Pons (tissue), 1 donor: ENCODE measurements around the gene ZDHHC7.
A peak's percentile ranks its signal among the peaks of the same experiment; 100 is the strongest.

Source experiments
- DNase-seq: peaks from one replicate; pipeline ENCODE4 v3.0.0-alpha.2; 2016; ENCODE audit warnings: low spot score

The ZDHHC7 gene

DNA sequence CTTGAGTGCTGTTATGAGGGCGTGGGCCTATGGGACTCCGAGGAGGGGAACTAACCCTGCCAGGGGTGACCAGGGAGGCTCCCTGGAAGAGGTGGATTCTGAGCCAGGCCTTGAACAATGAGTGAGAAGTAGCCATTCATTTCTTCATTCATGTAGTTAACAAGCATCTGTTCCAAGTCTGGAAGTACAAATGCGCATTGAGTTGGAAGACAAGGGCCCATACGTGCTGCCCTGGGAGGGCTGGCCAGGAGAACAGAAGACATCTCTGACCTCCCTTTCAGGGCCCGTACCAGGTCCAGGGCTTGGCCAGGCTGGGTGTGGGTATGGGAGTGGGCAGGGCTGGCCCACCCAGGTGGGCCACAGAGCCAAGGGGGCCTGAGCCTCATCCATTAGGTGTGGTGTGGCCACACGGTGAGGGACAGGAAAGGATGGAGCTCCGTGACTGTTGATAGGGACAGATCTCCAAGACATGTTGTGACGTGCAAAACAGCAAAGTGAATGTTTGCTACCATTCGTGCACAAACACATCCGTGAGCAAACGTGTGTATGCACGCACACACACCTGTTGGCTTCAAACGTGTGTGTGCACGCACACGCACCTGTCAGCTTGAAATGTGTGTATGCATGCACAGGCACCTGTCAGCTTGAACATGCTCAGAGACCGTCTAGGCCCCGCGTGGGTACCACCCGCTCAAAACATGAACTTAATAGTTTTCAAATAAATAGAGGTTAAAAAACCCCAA is 46.8 kb downstream of the ZDHHC7 start:
- DNase-seq, result no peak

DNA sequence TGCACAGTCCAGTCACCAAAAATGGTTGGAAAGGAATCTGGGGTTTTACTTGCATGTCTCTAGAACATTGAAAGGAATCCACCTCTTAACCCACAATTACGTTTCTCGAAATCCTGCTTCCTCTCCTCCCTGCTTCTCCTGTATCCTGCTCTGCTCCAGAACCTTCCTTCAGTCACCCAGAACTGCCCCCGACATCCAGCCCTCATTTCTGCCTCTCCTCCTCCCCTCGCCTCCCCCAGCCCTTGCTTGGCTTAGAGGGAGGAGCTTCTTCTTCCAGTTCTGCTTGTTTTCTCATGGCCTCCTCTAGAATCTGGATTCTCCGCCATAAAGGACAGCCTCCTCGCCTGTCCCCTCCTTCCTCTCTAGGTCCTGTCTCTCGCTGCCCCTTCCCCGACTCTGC is 48.3 kb downstream of the ZDHHC7 start:
- no peak for DNase-seq

DNA sequence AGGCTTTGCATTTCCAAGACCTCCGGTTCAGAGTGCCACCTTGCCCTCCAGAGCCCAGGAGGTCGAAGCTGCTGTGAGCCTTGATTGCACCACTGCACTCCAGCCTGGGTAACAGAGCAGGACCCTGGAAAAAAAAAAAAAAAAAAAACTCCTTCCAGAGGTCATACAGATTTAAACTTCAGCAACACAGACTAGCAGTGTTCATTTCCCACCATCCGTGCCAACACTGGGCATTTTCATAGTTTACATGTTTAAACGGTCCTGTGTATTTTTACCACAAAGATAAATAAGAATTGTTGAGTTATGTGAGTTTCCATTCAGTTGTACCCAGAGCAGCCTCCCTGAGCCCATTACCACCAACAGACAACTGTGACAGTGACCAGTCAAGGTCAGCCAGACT is 50.4 kb downstream of the ZDHHC7 start:
- DNase-seq, result no peak

DNA sequence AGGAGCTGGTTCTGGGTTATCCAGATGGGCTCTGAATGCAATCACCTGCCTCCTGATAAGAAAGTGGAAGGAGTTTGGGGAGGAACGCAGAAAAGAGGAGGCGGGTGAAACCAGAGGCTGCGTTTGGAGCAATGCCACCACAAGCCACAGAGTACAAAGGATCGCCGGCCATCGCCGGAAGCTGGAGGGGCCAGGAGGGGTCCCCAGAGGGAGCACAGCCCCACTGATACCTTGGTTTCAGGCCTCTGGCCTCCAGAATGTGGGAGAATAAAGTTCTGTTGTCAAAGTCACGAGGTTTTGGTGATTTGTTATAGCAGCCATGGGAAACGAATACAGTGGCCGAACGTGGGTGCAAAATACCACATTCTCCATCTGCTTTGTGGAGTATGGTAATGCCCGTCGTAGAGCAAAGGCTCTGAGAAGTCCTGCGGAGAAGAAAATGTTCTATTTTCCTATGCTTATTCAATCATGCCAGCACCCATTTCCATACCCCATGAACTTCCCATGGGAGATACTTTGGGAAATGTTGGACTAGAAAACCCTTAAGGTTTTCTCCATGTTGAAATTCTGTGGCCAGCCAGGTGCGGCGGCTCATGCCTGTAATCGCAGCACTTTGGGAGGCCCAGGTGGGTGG is 51.4 kb downstream of the ZDHHC7 start:
- no peak for DNase-seq

DNA sequence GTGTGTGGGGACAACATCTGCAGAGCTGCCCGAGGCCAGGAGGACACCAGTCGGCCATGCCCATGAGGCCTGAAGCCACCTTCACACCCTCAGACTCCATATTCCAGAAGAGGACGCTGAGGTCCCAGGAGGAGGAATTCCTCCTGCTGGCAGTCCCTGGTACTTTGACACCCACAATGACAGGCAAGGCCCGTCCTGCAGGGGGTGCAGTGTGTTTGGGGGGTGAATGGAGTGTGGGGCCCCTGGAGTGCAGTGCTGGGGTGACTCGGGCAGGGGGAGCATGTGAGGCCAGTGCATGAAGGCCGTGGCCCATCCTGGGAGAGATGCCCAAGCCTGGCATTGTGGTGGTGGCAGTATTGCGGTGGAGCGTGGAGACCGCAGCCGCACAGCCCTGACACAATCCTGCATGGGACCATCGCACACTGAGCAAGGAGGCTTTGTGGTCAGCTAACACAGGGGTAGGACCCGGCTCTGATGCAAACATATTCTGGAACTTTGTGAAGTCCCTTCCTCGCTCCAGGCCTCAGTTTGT is 52.2 kb downstream of the ZDHHC7 start:
- no peak for DNase-seq

DNA sequence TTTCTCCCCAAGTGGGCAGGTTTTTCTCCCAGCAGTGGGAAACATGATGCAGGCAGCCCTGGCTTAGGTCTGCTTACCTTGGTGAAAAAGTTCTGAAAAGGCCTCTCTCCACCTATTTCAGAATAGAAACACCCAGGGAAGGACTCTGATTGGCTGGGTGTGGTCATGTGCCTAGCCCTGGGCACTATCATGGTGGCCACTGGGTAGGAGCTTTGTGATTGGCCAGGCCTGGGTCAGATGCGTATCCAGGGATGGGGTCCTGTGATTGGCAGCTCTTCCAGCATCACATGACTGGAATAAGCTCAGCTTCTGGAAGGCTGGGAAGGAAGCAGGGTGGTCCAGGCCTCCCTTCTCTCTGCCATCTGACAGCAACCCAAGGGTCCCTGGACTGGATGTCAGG is 53.5 kb downstream of the ZDHHC7 start:
- no peak for DNase-seq

DNA sequence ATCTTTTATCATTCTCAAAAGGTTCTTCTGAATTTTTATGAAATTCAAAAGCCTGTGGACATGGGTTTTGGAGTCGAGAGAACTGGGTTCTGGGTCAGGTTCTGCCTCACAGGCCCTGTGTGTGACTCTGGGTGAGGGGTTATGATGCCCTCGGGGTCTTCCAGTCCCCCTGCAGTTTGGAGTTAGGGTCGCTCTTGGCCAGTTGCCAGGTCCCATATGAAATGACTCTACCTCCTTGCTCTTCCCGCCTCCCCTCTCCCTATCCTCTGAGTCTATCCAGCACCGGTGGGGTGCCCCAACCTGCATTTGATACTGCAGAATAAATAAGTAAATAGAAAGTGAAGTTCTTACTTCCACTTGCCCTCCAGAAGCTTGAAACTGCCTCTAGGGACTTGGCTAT is 54.1 kb downstream of the ZDHHC7 start:
- DNase-seq, result no peak

DNA sequence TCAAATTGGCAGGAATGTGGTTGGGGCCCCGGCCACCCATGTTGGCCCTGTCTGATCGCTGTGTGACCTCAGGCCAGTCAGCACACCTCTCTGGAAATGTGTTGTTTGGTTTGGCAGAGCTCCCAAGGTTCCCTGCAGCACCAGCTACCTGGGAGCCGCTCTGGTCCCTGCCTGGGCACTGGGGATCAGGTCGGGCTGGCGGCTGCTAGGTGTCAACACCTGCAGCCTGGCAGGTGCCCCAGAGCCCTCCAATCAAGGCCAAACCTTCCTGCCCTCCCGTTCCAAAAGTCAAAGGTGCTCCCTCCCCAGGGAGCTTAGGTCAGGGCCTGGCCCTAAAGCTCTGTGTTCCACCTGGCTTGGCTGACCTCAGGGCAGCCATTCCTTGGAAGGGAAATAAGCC is 55.9 kb downstream of the ZDHHC7 start:
- DNase-seq, result no peak

DNA sequence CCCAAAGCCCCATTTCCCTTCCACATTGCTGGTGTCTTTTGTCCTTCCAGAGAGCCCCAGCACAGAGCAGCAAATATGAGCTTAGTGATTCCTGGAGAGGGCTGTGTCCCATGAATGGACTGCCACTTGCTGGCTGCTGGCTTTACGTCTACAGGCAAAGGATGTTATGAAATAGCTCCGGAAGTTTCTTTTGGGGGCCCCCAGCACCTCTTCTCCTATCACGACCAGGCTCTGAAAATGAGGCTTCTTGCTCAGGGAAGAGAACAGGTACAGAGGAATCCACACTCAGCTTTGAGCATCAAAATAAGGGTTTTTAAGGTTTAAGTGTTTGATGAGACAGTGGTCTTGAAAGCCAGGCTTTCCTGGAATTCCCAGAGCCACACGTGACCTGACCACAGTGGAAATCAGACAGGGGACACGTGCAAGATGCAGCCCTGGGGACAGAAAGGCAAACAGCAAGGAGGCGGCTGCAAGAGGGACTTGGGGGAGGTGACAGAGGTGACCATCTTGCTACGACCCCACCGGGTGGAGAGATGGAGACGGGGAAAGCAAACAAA is 58.1 kb downstream of the ZDHHC7 start:
- no peak for DNase-seq

DNA sequence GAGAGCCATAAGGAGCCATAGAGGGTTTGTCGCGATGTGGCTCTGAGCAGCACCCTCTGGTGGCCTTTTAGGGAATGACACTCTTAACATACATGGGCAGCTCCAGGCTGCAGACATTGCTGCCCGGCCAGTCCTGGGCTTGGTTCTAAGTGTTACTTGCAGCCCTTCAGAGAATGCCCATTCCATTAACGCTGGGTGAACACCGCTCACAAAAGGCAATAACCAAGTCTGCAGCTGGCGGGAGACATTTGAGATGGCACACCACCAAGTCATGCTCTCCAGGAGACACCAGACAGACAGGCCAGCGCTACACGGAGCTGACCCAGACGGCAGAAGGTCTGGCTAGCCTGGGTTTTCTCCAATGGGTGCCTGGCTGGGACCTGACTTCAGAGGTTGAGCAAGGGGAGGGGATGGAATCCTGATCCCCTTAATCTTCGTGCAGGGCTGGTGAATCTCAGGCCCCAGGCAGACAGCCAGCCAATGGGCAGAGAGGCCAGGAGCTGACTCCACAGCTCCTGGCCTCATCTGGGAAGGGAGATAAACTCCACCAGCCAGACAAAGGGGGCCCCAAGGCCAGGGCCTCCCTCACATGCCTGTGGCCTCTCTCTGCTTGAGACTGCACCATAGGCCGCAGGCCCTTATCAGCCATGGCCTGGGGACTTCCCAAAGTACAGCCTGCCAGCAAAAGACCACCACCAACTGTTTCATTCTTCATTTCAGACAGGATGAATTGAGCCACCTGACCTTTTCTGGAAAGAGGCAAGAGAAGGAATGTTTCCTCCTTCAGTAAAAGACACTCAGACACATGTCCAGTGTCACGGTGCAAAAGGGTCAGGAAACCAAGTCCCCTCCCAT is 58.8 kb downstream of the ZDHHC7 start:
- peak; percentile 81 for DNase-seq

DNA sequence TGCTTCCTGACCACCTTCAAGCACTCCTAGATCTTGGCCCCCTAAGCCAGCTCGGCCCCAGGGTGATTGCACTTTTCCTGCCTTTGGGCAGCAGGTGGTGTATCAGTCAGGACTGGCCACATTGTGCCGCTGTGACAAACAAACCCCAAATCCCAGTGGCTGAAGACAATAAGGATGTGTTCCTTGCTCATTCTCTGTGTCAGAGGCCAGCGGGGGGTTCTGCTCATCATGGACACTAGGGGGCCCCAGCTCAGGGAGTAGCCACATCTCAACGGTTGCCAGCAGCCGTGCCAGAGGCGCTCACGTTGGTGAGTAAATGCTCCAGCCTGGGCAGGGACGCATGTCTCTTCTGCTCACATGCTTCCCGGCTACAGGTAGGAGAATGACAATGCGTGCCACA is 60.4 kb downstream of the ZDHHC7 start:
- DNase-seq, result no peak

DNA sequence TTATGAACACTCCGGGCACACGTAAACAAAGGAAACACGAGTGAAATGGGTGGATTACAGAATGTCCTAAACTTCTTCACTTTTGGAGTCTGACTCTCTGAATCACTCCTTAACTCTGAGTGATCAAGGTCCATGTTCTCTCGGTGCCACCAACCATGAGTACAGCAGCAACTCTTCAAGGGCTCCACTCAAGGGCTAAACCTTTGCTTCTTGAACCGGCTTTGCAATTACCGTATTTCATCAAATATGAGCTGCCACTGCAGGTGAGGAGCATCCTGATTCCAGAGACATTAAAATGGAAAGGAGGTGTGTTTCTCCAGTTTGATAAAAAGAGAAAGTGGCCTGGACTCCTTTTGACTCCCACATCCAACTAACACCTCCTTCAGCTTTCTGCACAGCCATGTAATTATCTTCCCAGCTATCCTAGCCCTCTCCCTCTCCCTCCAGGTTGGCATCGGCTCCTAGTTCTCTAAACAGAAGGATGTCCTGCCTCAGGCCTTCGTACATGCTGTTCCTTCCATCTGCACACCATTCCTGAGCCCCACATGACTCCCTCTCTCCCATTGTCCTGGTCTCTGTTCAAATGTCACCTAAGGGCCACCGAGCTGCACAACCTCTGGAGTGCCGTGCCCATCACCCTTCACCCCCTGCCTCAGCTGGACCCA is 61.4 kb downstream of the ZDHHC7 start:
- no peak for DNase-seq

DNA sequence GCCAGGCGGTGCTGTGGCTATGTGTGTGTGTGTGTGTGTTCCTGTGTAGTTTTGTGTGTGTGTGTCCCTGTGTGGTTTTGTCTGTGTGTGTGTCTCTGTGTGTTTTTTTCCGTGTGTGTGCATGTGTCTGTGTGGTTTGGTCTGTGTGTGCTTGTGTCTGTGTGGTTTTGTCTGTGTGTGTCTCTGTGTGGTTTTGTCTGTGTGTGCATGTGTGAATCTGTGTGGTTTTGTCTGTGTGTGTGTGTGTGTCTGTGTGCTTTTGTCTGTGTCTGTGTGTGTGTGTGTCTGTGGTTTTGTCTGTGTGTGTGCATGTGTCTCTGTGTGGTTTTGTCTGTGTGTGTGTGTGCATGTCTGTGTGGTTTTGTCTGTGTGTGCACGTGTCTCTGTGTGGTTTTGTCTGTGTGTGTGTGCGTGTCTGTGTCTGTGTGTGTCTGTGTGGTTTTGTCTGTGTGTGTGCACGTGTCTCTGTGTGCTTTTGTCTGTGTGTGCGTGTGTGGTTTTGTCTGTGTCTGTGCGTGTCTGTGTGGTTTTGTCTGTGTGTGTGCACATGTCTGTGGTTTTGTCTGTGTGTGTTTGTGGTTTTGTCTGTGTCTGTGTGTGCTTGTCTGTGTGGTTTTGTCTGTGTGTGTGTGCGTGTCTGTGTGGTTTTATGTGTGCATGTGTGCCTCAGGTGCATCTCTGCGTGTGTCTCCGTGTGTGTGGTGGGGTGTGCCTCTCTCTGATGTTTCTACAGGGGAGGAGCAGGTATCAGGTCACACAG is 62.3 kb downstream of the ZDHHC7 start:
- DNase-seq, result no peak

DNA sequence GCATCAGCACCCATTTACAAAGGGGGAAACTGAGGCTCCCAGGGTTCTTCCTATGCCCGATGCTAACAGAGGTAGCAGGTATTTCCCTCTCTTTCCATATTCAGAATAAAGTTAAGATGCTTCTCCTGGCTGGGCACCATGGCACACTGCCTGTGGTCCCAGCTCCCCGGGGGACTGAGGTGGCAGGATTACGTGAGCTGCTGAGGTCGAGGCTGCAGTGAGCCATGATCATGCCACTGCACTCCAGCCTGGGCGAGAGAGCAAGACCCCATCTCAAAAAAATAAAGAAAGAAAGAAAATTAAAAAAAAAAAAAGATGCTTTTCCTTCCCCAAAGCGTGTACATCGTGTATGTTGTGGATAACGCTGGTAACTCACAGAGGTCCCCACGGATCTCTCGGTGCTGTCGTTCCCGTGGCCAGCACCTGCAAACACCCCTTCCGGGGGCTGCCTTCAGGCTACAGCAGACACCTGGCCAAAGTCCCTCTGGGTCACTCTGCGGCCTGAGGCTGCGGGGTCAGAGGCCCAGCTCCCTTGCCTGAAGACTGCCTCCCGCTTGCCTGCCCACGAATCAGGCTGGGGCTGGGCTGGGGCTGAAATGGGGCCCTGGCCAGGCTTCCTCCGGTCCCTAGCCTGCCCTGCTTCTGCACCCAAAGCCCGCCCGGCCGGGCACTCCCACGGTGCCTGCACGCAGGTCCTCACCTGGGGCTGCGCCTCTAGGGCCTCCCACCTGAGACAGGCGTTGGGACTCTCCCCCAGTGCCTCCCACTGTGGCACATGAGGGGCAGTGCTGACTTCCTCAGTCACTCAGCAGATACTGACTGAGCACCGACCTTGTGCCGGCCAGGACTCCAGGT is 63.1 kb downstream of the ZDHHC7 start:
- DNase-seq, result no peak

DNA sequence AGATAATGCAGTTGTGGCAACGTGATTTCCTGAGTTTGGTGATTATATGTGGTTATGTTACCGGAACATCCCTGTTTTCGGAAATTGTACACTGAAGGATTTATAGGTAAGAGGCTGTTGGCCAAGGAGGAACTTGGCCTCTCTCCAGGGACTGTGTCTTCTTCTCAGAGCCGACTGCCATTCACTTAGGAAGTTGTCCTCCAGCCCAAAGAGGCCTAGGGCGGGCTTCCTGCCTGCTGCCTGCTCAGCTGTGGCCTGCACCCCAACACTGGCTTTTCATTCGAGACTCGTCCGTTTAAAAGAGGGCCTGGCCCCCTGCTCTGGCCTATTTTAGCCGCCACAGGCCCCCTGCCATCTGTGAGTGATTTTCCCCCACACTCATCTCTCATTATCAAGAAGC is 64.3 kb downstream of the ZDHHC7 start:
- peak; percentile 46 for DNase-seq

DNA sequence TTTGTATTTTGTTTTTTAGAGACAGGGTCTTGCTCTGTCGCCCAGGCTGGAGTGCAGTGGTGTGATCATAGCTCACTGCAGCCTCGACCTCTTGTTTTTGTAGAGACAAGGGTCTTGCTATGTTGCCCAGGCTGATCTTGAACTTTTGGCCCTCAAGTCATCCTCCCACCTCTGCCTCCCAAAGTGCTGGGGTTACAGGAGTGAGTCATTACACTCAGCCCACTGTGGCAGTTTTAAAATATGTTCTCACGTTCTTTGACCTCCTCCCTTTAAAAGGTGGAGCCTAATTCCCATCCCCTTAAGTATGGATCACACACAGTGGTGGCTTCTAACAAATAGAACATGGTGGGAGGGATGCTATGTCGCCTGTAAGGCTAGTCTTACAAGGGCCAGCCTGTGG is 67.7 kb downstream of the ZDHHC7 start:
- DNase-seq, result no peak

DNA sequence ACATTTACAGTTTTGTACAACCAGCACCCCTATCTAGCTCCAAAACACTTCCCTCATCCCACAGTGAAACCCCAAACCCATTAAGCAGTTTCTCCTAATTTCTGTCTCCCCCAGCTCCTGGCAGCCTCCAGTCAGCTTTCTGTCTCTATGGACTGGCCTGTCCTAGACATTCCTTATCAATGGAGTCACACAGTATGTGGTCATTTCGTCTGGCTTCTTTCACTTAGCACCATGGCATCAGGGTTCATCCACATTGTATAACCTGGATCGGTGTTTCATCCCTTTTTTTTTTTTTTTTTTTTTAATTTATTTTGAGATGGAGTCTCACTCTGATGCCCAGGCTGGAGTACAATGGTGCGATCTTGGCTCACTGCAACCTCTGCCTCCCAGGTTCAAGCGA is 68.5 kb downstream of the ZDHHC7 start:
- no peak for DNase-seq

DNA sequence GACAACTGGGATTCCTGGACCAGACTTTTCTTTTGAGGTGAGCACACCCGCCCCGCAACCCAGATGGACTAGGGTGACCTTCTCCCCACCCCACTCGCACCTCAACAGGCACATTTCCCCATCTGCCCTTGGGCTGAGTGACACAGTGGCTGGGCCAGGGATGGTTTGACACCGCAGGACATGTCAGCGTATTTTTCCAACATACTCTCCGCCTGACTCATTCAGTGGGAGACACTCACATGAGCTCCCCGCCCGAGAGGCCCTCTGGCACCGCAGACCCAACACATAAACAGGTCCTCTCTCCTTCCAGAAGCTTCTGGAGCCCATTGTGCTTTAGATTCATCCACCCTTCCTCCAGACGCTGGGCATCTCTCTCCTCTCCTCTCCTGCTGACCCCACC is 69.4 kb downstream of the ZDHHC7 start:
- DNase-seq, result no peak

DNA sequence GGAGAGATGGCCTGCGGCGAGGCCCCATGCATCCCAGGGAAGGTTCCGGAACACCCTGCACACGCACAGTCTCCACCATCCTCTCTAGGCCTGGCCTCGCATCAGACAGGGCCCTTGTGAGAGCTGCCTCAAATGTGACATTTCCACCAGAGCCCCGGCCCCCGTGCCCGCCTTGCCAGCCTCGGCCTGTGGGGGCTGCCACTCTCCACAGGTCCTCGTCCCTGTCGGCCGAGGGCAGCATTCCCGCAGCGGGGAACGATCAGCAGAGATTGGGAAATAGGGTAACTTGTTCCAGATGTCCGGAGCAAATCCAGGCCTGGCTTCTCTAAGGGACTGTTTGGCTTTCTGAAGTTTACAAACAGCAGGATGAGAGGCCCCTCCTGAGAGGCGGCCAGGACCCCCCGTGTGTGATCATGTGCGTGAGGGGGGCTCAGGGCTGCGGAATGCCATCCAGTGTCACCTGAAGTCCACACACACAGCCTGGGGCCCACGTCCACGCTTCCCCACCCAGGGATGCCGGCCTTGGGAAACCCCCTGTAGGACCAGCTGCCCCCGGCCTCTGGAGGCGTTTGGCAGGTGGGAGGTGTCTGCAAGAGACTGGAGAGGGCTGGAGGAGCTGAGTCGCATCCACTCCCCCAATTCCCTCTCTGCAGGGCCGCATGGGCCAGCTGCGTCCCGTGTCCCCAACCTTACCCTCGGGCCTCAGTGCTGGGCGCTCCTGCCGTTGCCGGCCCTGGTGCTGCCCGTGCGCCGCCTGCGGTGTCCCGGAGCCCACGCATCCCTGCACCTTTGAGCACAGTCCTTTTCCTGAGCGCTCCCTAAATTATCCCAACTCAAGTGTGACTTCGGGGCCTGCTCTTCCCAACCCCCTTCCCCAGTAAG is 70.4 kb downstream of the ZDHHC7 start:
- no peak for DNase-seq
